Breast epithelium (tissue), 4 donors: ENCODE data around the gene LIPF. TPM values are rescaled to one million over a fixed set of nuclear protein-coding genes. Genes with fewer than 3 reads are reported as not detected.

ENCODE experiments used
- DNase-seq, 2 donors: peaks; one replicate each; pipeline ENCODE4 v3.0.0-alpha.2; 2019; ENCODE audit warnings: low spot score in 2 of 2
- H3K27ac ChIP-seq, 2 donors: fragments of 200-600 bp; sonication (generic) in 1 of 2; one replicate each; pipeline ENCODE4 v1.5.1; 2016 to 2019; ENCODE audit warnings: mild to moderate bottlenecking in 1 of 2
- H3K27me3 ChIP-seq, 2 donors: fragments of 200-600 bp; sonication (generic) in 1 of 2; one replicate each; pipeline versions ENCODE4 v1.5.1 to v1.6.0; 2017 to 2019; ENCODE audit warnings: control low read depth in 1 of 2, mild to moderate bottlenecking in 1 of 2
- H3K36me3 ChIP-seq: fragments of 200-600 bp; one replicate; pipeline ENCODE4 v1.5.1; 2019
- H3K4me1 ChIP-seq, 2 donors: fragments of 200-600 bp; sonication (generic); one replicate each; pipeline ENCODE4 v1.5.1; 2016 to 2019; ENCODE audit warnings: control low read depth in 1 of 2
- H3K4me3 ChIP-seq, 3 donors: fragments of 200-600 bp; sonication (generic); 1 replicate in 2 of 3; 2 replicates in 1 of 3; pipeline ENCODE4 v1.5.1; 2016 to 2019; ENCODE audit warnings: mild to moderate bottlenecking in 3 of 3, moderate library complexity in 2 of 3
- H3K9me3 ChIP-seq, 2 donors: fragments of 200-600 bp; sonication (generic) in 1 of 2; one replicate each; pipeline ENCODE4 v1.5.1; 2016 to 2019; ENCODE audit warnings: control low read depth in 1 of 2
- POLR2A ChIP-seq: fragments of 450-650 bp; IDR thresholded peaks from one replicate; pipeline ENCODE4 v1.6.1; 2016; ENCODE audit warnings: antibody characterized with exemption, mild to moderate bottlenecking, moderate library complexity
- POLR2AphosphoS5 ChIP-seq, 3 donors: sonication (generic); formaldehyde crosslinking; IDR thresholded peaks; one replicate each; pipeline ENCODE4 v1.6.1; 2017; ENCODE audit warnings: antibody characterized with exemption in 3 of 3
- intact Hi-C: fragments of 100-400 bp; cut with DNase I; formaldehyde crosslinking; loops from one replicate; pipeline ENCODE4 v1.15.1; 2023; ENCODE audit warnings: low total_unique reads
- total RNA-seq, 3 donors: library from RNA; depleted of rRNA; stranded (reverse); fragments of >200 nt; gene quantifications; one replicate each; pipeline ENCODE4 v1.1.0, GENCODE V29; 2016
- TF ChIP-seq, protein P1 (sequence below), 3 donors: fragments of 450-650 bp; IDR thresholded peaks; one replicate each; pipeline ENCODE4 v1.5.1; 2016 to 2017; ENCODE audit warnings: antibody characterized with exemption in 3 of 3, mild to moderate bottlenecking in 3 of 3, moderate library complexity in 3 of 3

The LIPF gene
- total RNA-seq, 3 donors from 2014 or later: not detected

DNA sequence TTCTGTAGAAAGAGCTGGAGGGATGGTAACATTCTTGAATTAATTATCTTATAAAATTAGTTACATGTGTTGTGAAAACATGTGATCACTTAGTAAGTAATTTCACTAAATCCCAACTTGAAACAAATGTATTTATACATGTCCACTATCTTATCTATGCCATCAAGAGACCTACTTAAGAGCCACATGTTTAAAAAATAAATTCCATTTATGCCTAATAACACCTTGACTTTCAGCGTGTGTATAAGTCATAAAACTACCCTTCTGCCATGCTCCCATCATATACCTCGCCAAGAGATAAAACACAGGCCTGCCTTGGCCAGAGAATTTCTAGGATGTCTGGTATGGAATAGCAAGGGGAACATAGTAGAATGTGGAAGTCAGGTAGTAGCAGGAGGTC, 40.4 kb upstream of the LIPF start:
- Histone ChIP-seq H3K27ac (no peak overlapping the region), H3K4me3 (no peak overlapping the region), H3K36me3 (no peaks in the 10 kb centered on the region), H3K4me1 (no peaks in the 10 kb centered on the region), H3K9me3 (no peaks in the 10 kb centered on the region), H3K27me3 (no peaks in the 10 kb centered on the region)
- intact Hi-C loops: no loop called here
- no peak for DNase-seq
- TF ChIP-seq POLR2A: no peak
- TF ChIP-seq, protein P1, sequence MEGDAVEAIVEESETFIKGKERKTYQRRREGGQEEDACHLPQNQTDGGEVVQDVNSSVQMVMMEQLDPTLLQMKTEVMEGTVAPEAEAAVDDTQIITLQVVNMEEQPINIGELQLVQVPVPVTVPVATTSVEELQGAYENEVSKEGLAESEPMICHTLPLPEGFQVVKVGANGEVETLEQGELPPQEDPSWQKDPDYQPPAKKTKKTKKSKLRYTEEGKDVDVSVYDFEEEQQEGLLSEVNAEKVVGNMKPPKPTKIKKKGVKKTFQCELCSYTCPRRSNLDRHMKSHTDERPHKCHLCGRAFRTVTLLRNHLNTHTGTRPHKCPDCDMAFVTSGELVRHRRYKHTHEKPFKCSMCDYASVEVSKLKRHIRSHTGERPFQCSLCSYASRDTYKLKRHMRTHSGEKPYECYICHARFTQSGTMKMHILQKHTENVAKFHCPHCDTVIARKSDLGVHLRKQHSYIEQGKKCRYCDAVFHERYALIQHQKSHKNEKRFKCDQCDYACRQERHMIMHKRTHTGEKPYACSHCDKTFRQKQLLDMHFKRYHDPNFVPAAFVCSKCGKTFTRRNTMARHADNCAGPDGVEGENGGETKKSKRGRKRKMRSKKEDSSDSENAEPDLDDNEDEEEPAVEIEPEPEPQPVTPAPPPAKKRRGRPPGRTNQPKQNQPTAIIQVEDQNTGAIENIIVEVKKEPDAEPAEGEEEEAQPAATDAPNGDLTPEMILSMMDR (IDR thresholded peaks at IDR 0.05): no peak

DNA sequence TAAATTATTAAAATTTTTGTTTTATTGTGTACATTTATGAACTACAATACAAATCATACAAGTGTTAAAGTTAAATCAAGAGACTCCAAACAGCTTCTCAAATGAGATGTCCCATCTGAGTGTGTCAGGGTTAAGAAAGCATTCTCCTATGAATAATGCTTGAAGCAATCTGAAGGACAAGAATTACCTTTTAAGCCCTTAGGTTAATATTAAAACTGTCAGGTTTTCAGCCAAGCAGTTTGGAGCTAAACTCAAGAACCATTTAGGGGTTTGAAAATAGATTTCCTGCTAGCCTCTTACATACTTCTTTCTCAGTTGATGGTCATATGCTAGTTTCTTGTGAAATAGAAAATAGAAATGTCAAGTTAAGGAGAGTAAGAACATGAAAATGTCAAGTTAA, 39.4 kb upstream of the LIPF start:
- Histone ChIP-seq H3K27ac (no peak overlapping the region), H3K4me3 (no peak overlapping the region)
- intact Hi-C loops: no loop called here

DNA sequence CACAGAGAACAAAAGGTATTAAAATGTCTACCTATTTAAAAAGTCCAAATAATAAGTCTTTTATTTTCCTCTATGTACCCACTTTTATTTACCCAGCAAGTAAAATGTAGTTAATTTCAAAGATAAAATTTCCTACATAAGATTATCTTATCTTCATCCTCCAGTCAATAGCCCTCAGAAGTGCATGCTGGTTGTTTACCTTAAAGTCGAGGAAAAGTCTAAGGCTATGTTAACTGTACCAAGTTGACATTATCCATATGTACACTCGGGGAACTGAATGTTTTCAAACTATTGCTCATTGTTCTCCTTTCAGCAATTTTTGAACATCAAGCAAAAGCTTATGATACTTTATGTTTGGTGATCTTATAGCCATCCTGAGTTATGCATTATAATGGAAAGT, 24.1 kb upstream of the LIPF start:
- no peak for TF ChIP-seq POLR2AphosphoS5 (IDR thresholded peaks at IDR 0.05)
- TF ChIP-seq POLR2A: no peak
- TF ChIP-seq, protein P1 (IDR thresholded peaks at IDR 0.05): no peak
- no peak for DNase-seq
- H3K27ac ChIP-seq: no peak overlapping the region
- peaks cover 0 to 14% of the 10 kb centered on the region in 2 donors for H3K9me3 ChIP-seq
- H3K4me1 ChIP-seq: no peaks in the 10 kb centered on the region
- no peaks in the 10 kb centered on the region for H3K27me3 ChIP-seq
- no peaks in the 10 kb centered on the region for H3K36me3 ChIP-seq
- H3K4me3 ChIP-seq: no peak overlapping the region
- intact Hi-C loops: no loop called here

More for the DNA sequence above, 39.4 kb upstream of the LIPF start:
- TF ChIP-seq, protein P1 (IDR thresholded peaks at IDR 0.05): no peak
- TF ChIP-seq POLR2A: no peak
- no peak for TF ChIP-seq POLR2AphosphoS5 (IDR thresholded peaks at IDR 0.05)
- no peaks in the 10 kb centered on the region for H3K9me3 ChIP-seq
- H3K36me3 ChIP-seq: no peaks in the 10 kb centered on the region
- no peaks in the 10 kb centered on the region for H3K27me3 ChIP-seq
- DNase-seq: no peak
- no peaks in the 10 kb centered on the region for H3K4me1 ChIP-seq

DNA sequence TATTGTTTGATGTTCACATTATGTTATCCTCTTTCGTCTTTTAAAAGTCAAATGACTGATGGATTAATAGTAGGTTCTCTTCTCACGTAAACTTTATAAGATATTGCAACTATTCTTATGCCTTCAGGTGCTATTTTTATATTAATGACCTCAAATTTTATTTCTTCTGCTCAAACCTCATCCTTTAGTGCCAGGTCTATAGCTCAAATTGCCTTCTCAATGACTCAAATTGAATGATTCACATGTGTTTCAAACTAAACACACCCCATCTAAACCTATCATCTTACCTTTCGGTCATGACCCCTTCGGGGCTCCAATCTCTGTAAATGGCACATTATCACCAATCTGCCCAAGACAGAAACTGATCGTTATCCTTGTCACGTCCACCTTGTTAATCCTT, 22.0 kb upstream of the LIPF start:
- intact Hi-C loops: no loop called here
- no peak for DNase-seq
- Histone ChIP-seq H3K4me1 (no peaks in the 10 kb centered on the region), H3K27ac (no peak overlapping the region), H3K9me3 (peaks cover 0 to 14% of the 10 kb centered on the region in 2 donors), H3K27me3 (no peaks in the 10 kb centered on the region), H3K4me3 (no peak overlapping the region), H3K36me3 (no peaks in the 10 kb centered on the region)
- TF ChIP-seq POLR2A: no peak

DNA sequence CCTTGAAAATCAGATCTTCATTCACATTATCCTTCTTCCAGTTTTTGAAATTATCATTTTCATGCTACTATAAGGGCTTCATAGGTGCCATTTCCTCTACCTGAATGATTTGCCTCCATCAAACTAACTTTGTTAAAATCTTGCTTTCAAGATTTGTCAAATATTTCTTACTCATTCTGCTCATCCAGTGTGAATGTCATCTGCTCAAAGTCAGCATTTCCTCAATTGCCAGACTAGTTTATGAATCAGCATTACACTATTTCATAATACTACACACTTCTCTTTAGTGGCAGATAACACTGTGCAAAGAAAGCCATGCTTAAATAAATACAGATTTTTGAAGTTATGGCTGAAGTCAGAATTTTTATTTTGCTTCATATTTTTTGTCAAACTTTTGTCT, 21.3 kb upstream of the LIPF start:
- no peaks in the 10 kb centered on the region for H3K4me1 ChIP-seq
- H3K4me3 ChIP-seq: no peak overlapping the region
- H3K9me3 ChIP-seq: peaks cover 0 to 10% of the 10 kb centered on the region in 2 donors
- TF ChIP-seq POLR2AphosphoS5 (IDR thresholded peaks at IDR 0.05) (no peak), POLR2A (no peak)
- TF ChIP-seq, protein P1 (IDR thresholded peaks at IDR 0.05): no peak
- intact Hi-C loops: no loop called here
- H3K27ac ChIP-seq: no peak overlapping the region
- DNase-seq: no peak
- H3K36me3 ChIP-seq: no peaks in the 10 kb centered on the region
- no peaks in the 10 kb centered on the region for H3K27me3 ChIP-seq

DNA sequence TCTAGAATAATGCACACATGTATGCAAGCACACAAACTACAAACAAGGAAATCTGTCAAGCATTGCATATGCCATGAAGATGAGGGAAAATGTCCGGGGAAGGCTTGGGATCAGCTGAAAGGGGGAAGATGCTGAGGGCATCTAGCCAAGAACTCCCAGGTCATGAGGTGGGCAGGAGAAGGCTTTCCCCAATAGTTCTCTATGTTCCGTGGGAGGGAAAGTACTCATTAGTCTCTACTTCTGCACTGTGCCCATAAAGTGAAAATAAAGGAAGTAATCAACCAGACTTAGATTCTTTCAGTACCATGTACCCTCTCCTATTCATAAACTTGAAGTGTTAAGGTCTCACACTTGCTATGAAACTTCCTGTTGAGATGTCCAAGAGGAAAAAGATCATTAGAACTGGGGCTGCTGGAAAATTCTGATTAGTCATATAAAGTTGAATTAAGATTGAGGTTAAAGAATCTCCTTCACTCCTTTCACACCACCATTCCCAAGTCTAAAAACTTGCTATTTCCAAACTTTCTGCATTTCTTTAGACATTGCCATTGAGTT, 17.1 kb upstream of the LIPF start:
- no peaks in the 10 kb centered on the region for H3K9me3 ChIP-seq
- no peak overlapping the region for H3K4me3 ChIP-seq
- H3K27me3 ChIP-seq: no peaks in the 10 kb centered on the region
- H3K4me1 ChIP-seq: no peaks in the 10 kb centered on the region
- no peak overlapping the region for H3K27ac ChIP-seq
- intact Hi-C loops: no loop called here
- no peaks in the 10 kb centered on the region for H3K36me3 ChIP-seq
- no peak for DNase-seq
- no peak for TF ChIP-seq POLR2A
